PC-3 (cell line): ENCODE results near the gene GDA.

Experiments
- EZH2 ChIP-seq: fragments of 300-600 bp; sonication (generic); IDR thresholded peaks from one replicate; pipeline ENCODE4 v1.6.1; 2017; ENCODE audit warnings: antibody characterized with exemption, mild to moderate bottlenecking, low read length; ENCODE audit not compliant: unreplicated experiment
- EZH2phosphoT487 ChIP-seq: fragments of 300-600 bp; sonication (generic); IDR thresholded peaks from 2 replicates; pipeline ENCODE4 v1.6.1; 2018; ENCODE audit warnings: mild to moderate bottlenecking, antibody characterized with exemption, low read length, borderline replicate concordance
- TF ChIP-seq, protein P1 (sequence below): fragments of 300-600 bp; sonication (generic); conservative IDR thresholded peaks from 2 replicates; pipeline ENCODE4 v1.5.1; 2017; ENCODE audit warnings: antibody characterized with exemption, low read depth, mild to moderate bottlenecking, low read length

DNA sequence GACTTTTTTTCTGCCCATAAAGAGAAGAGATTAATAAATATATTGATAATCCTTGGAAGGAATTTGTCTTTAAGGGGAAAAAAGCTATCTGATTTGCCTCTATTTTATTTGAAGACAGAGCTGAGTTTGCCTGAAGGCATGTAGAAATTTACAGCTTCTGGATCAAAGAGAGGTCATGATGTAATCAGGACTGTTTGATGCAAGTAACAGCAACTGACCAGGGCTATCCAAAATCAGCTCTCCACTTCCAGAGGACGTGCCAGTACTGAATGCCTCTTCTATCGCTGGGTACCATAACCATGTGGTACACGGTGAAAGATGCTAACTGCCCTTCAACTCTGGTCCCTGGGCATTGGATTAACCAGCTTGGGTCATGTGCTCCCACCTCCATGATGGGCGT is 125.2 kb downstream of the GDA start:
- TF ChIP-seq, protein P1, sequence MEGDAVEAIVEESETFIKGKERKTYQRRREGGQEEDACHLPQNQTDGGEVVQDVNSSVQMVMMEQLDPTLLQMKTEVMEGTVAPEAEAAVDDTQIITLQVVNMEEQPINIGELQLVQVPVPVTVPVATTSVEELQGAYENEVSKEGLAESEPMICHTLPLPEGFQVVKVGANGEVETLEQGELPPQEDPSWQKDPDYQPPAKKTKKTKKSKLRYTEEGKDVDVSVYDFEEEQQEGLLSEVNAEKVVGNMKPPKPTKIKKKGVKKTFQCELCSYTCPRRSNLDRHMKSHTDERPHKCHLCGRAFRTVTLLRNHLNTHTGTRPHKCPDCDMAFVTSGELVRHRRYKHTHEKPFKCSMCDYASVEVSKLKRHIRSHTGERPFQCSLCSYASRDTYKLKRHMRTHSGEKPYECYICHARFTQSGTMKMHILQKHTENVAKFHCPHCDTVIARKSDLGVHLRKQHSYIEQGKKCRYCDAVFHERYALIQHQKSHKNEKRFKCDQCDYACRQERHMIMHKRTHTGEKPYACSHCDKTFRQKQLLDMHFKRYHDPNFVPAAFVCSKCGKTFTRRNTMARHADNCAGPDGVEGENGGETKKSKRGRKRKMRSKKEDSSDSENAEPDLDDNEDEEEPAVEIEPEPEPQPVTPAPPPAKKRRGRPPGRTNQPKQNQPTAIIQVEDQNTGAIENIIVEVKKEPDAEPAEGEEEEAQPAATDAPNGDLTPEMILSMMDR = no peak
- TF ChIP-seq EZH2phosphoT487 (no peak), EZH2 (no peak)
